GM12891 (cell line): Measurements from ENCODE around the gene RNF144A.

Experiments used
- POLR2A ChIP-seq: IDR thresholded peaks from 2 replicates; pipeline ENCODE4 v1.6.1; 2011; ENCODE audit warnings: low read depth, low read length, control low read depth
- POLR2AphosphoS5 ChIP-seq: IDR thresholded peaks from 2 replicates; pipeline ENCODE4 v1.6.1; 2011; ENCODE audit warnings: low read depth, low read length, control low read depth
- TAF1 ChIP-seq: IDR thresholded peaks from 2 replicates; pipeline ENCODE4 v1.6.1; 2011; ENCODE audit warnings: low read depth, low read length, control low read depth

DNA sequence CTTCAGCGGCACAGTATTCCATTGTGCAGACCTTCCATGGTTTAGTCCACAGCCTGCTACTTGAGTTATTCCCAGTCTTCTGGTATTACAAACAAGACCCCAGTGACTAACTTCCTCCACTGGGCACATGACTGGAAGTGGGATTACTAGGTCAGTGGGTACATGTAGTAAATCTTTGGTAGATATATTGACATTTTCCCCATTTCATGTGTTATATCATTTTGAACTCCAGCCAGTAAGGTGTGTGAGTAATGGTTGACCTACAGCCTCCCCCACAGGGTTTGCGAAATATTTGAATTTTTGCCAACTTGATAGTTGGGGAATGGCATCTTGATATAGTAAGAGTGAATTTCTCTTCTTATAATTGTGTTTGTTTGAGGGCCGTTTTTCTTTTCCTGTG lies 58.8 kb downstream of the RNF144A start:
- no peak for TF ChIP-seq TAF1
- no peak for TF ChIP-seq POLR2A
- no peak for TF ChIP-seq POLR2AphosphoS5
